HCT116 (cell line): ENCODE data around the gene OBSCN. TPM values are rescaled to one million over a fixed set of nuclear protein-coding genes. Genes with fewer than 3 reads are reported as not detected.

Experiments
- ATAC-seq: fragments of 200-7000 bp; cut with Tn5 transposase; 2 replicates; pipeline ENCODE4 v1.9.1; 2020; ENCODE audit warnings: mild to moderate bottlenecking, moderate library complexity
- BruUV-seq: library from RNA; stranded (reverse); fragments of 400-500 nt; replicated peaks from 2 replicates; lab custom pipeline; 2021; lab: Mats Ljungman, UMichigan
- CTCF ChIA-PET: fragments of 300-600 bp; sonication (Branson Sonifier 250); formaldehyde crosslinking; loops from one replicate; lab custom pipeline; 2021; ENCODE audit warnings: antibody characterized with exemption; lab: Charles Lee
- POLR2A ChIA-PET: fragments of 300-600, 350-600 bp; sonication (Branson Sonifier 250); formaldehyde crosslinking; loops from one replicate; lab custom pipeline; 2021; ENCODE audit warnings: antibody characterized with exemption; lab: Charles Lee
- RAD21 ChIA-PET, 2 experiments: fragments of 300-600 bp; sonication (Branson Sonifier 250); formaldehyde crosslinking; loops; one replicate each; lab custom pipeline; 2023; ENCODE audit warnings: low total read pairs in 2 of 2; ENCODE audit not compliant: uncharacterized antibody in 2 of 2, unreplicated experiment in 2 of 2, low non-redundant PET in 1 of 2; lab: Charles Lee
- DNase-seq: peaks from one replicate; pipeline ENCODE4 v3.0.0-alpha.2; 2010; ENCODE audit warnings: low read depth, low spot score
- H2AFZ ChIP-seq: fragments of 200-600 bp; shearing (Covaris generic), sonication (generic); 2 replicates; pipeline ENCODE4 v1.6.1; 2017; ENCODE audit warnings: low read depth, mixed run types, mixed read lengths, antibody characterized with exemption, low read length; ENCODE audit not compliant: poor library complexity, severe bottlenecking
- H3K27ac ChIP-seq: 2 replicates; pipeline ENCODE4 v1.5.1; 2012; ENCODE audit warnings: low read depth, low read length
- H3K27me3 ChIP-seq: fragments of 200-600 bp; sonication (generic); 2 replicates; pipeline ENCODE4 v1.6.1; 2016; ENCODE audit warnings: mixed run types, low read length, mixed read lengths; ENCODE audit not compliant: insufficient read depth
- H3K36me3 ChIP-seq, 2 experiments: fragments of 200-500 bp in 1 of 2; fragments of 200-600 bp in 1 of 2; sonication (Bioruptor generic) in 1 of 2; sonication (generic) in 1 of 2; 2 replicates each; pipeline versions ENCODE4 v1.5.1 to v1.6.1; 2014 to 2016; ENCODE audit warnings: low read length in 2 of 2, inconsistent platforms in 1 of 2, mixed read lengths in 1 of 2, mixed run types in 1 of 2; ENCODE audit not compliant: insufficient read depth in 2 of 2, control insufficient read depth in 1 of 2
- H3K4me1 ChIP-seq, 2 experiments: fragments of 200-600 bp in 1 of 2; sonication (generic) in 1 of 2; 2 replicates each; pipeline versions ENCODE4 v1.5.1 to v1.6.1; 2012 to 2017; ENCODE audit warnings: low read length in 2 of 2, inconsistent platforms in 1 of 2, mild to moderate bottlenecking in 1 of 2, mixed read lengths in 1 of 2, mixed run types in 1 of 2, moderate library complexity in 1 of 2; ENCODE audit not compliant: insufficient read depth in 2 of 2, control insufficient read depth in 1 of 2
- H3K4me2 ChIP-seq: fragments of 200-600 bp; sonication (generic); 2 replicates; pipeline ENCODE4 v1.6.1; 2017; ENCODE audit warnings: mixed run types, low read length, mixed read lengths
- H3K4me3 ChIP-seq, 2 experiments: fragments of 200-600 bp in 1 of 2; sonication (generic) in 1 of 2; replicated peaks in 1 of 2; 2 replicates each; pipeline ENCODE4 v1.5.1; 2011 to 2016; ENCODE audit warnings: low read length in 2 of 2, control low read depth in 1 of 2, low read depth in 1 of 2, mild to moderate bottlenecking in 1 of 2, mixed read lengths in 1 of 2, mixed run types in 1 of 2
- H3K79me2 ChIP-seq: fragments of 200-600 bp; sonication (generic); 2 replicates; pipeline ENCODE4 v1.6.1; 2017; ENCODE audit warnings: mild to moderate bottlenecking, mixed run types, low read length, moderate library complexity, mixed read lengths; ENCODE audit not compliant: insufficient read depth
- H3K9ac ChIP-seq: fragments of 200-600 bp; sonication (generic); 2 replicates; pipeline ENCODE4 v1.6.1; 2016; ENCODE audit warnings: low read length, mixed read lengths
- H3K9me2 ChIP-seq: fragments of 200-600 bp; sonication (generic), shearing (Covaris generic); 2 replicates; pipeline ENCODE4 v1.6.1; 2017; ENCODE audit warnings: mixed run types, mild to moderate bottlenecking, moderate library complexity; ENCODE audit not compliant: insufficient read depth
- H3K9me3 ChIP-seq, 2 experiments: fragments of 200-500 bp in 1 of 2; fragments of 200-600 bp in 1 of 2; sonication (Bioruptor generic) in 1 of 2; sonication (generic) in 1 of 2; 2 replicates each; pipeline ENCODE4 v1.6.1; 2014 to 2017; ENCODE audit warnings: low read length in 2 of 2, mixed read lengths in 2 of 2, inconsistent platforms in 1 of 2, low read depth in 1 of 2, mild to moderate bottlenecking in 1 of 2, mixed run types in 1 of 2, moderate library complexity in 1 of 2; ENCODE audit not compliant: control insufficient read depth in 1 of 2, insufficient read depth in 1 of 2
- H4K20me1 ChIP-seq: fragments of 200-600 bp; sonication (generic), shearing (Covaris generic); 2 replicates; pipeline ENCODE4 v1.6.1; 2017; ENCODE audit warnings: mixed run types, mild to moderate bottlenecking, moderate library complexity; ENCODE audit not compliant: insufficient read depth
- CBX3 ChIP-seq: IDR thresholded peaks from 2 replicates; pipeline ENCODE4 v1.6.1; 2012; ENCODE audit warnings: low read depth
- CEBPB ChIP-seq: IDR thresholded peaks from 2 replicates; pipeline ENCODE4 v1.6.1; 2012; ENCODE audit warnings: low read depth
- EGR1 ChIP-seq: IDR thresholded peaks from 2 replicates; pipeline ENCODE4 v1.6.1; 2012; ENCODE audit warnings: low read depth
- ELF1 ChIP-seq: IDR thresholded peaks from 2 replicates; pipeline ENCODE4 v1.6.1; 2012; ENCODE audit warnings: low read depth, borderline replicate concordance
- EZH2 ChIP-seq: fragments of 200-600 bp; sonication (generic); IDR thresholded peaks from 2 replicates; pipeline ENCODE4 v1.6.1; 2017; ENCODE audit warnings: antibody characterized with exemption, mixed run types
- FOSL1 ChIP-seq: IDR thresholded peaks from 2 replicates; pipeline ENCODE4 v1.6.1; 2012; ENCODE audit warnings: low read depth
- JUND ChIP-seq: IDR thresholded peaks from 2 replicates; pipeline ENCODE4 v1.6.1; 2012
- POLR2A ChIP-seq: IDR thresholded peaks from 2 replicates; pipeline ENCODE4 v1.7.0; 2011; ENCODE audit warnings: borderline replicate concordance; ENCODE audit not compliant: insufficient read depth, insufficient read length; ENCODE audit errors: extremely low read depth
- POLR2AphosphoS5 ChIP-seq: IDR thresholded peaks from 2 replicates; pipeline ENCODE4 v1.6.1; 2011; ENCODE audit warnings: mild to moderate bottlenecking, low read depth, low read length, moderate library complexity
- RAD21 ChIP-seq: IDR thresholded peaks from 2 replicates; pipeline ENCODE4 v1.6.1; 2012; ENCODE audit warnings: low read depth, mild to moderate bottlenecking
- SIN3A ChIP-seq: IDR thresholded peaks from 2 replicates; pipeline ENCODE4 v1.6.1; 2012; ENCODE audit warnings: low read depth
- SP1 ChIP-seq: IDR thresholded peaks from 2 replicates; pipeline ENCODE4 v1.6.1; 2012; ENCODE audit warnings: low read depth
- SRF ChIP-seq: IDR thresholded peaks from 2 replicates; pipeline ENCODE4 v1.6.1; 2012; ENCODE audit warnings: low read depth
- TCF7L2 ChIP-seq: IDR thresholded peaks from 2 replicates; pipeline ENCODE4 v1.7.0; 2011; ENCODE audit warnings: borderline replicate concordance, inconsistent platforms; ENCODE audit not compliant: insufficient read depth, insufficient read length; ENCODE audit errors: extremely low read depth
- YY1 ChIP-seq: IDR thresholded peaks from 2 replicates; pipeline ENCODE4 v1.6.1; 2011; ENCODE audit warnings: low read length, low read depth, moderate library complexity, mild to moderate bottlenecking; ENCODE audit not compliant: insufficient replicate concordance; ENCODE audit errors: extremely low read depth
- ZFX ChIP-seq: fragments of 450-650 bp; IDR thresholded peaks from 2 replicates; pipeline ENCODE4 v1.6.1; 2017
- intact Hi-C: fragments of 100-400 bp; cut with micrococcal nuclease; formaldehyde crosslinking; loops from 2 replicates; pipeline ENCODE4 v1.10.0; 2022
- total RNA-seq: library from RNA; stranded (reverse); gene quantifications from one replicate; pipeline ENCODE4 v1.2.1, GENCODE V29; 2021; ENCODE audit not compliant: unreplicated experiment
- TF ChIP-seq, protein P1 (sequence below), 3 experiments: fragments of 200-600 bp in 1 of 3; sonication (generic) in 1 of 3; IDR thresholded peaks in 2 of 3; conservative IDR thresholded peaks in 1 of 3; 2 replicates each; pipeline ENCODE4 v1.5.1; 2012 to 2017; ENCODE audit warnings: low read depth in 2 of 3, low read length in 2 of 3, antibody characterized with exemption in 1 of 3, borderline replicate concordance in 1 of 3, control low read depth in 1 of 3, mild to moderate bottlenecking in 1 of 3, mixed read lengths in 1 of 3, mixed run types in 1 of 3, moderate library complexity in 1 of 3; ENCODE audit not compliant: insufficient read depth in 1 of 3
- TF ChIP-seq, protein P2 (sequence below): IDR thresholded peaks from 2 replicates; pipeline ENCODE4 v1.6.1; 2012
- TF ChIP-seq, protein P3 (sequence below): IDR thresholded peaks from 2 replicates; pipeline ENCODE4 v1.6.1; 2012
- TF ChIP-seq, protein P4 (sequence below): IDR thresholded peaks from 2 replicates; pipeline ENCODE4 v1.6.1; 2012; ENCODE audit warnings: low read depth

OBSCN gene
- total RNA-seq, 1 experiment from 2014 or later: 16.6 TPM

DNA sequence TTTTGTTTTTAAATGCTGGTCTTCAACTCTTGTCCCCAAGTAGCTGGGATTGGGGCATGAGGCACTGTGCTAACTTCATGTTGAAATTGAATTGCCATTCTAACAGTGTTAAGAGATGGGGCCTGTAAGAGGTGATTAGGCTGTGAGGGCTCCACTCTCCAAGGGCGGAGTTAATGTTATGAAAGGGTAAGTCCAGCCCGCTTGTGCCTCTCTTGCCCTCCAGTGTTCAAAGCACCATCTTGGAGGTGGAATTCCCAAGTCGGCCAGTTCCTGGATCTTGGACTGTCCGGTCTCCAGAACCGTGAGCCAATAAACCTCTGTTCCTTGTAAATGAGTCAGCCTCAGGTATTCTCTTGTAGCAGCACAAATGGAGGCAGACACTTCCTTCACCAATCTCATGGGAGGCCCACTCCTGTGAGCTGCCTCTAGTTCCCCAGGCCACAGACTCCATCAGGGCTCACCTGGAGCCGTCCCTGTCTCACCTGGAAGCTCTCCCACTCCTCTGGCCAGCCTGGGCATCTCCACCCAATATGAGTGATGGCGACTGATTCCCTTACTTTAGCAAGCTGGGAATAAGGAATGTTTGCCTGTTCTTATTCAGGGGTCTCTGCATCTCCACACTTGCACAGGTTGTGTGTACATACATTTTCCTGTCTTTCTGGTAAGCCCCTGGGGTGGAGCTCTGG is 26.7 kb upstream of the OBSCN start:
- no peaks in the 10 kb centered on the region for H3K9me2 ChIP-seq
- H3K9ac ChIP-seq: no peak overlapping the region
- CTCF ChIA-PET: no interaction called here
- ATAC-seq: no peak
- RAD21 ChIA-PET: no interaction called here
- intact Hi-C loops: no loop called here
- no peaks in the 10 kb centered on the region for H4K20me1 ChIP-seq
- 0 out of 4 replicates have a peak, but pooled peaks cover 0 to 9% of the 10 kb centered on the region in 2 experiments for H3K4me1 ChIP-seq
- no peak for DNase-seq
- H3K36me3 ChIP-seq: no peaks in the 10 kb centered on the region
- H3K27me3 ChIP-seq: no peaks in the 10 kb centered on the region
- no peak for TF ChIP-seq ZFX
- TF ChIP-seq CBX3: no peak
- TF ChIP-seq RAD21: no peak
- TF ChIP-seq, protein P1, sequence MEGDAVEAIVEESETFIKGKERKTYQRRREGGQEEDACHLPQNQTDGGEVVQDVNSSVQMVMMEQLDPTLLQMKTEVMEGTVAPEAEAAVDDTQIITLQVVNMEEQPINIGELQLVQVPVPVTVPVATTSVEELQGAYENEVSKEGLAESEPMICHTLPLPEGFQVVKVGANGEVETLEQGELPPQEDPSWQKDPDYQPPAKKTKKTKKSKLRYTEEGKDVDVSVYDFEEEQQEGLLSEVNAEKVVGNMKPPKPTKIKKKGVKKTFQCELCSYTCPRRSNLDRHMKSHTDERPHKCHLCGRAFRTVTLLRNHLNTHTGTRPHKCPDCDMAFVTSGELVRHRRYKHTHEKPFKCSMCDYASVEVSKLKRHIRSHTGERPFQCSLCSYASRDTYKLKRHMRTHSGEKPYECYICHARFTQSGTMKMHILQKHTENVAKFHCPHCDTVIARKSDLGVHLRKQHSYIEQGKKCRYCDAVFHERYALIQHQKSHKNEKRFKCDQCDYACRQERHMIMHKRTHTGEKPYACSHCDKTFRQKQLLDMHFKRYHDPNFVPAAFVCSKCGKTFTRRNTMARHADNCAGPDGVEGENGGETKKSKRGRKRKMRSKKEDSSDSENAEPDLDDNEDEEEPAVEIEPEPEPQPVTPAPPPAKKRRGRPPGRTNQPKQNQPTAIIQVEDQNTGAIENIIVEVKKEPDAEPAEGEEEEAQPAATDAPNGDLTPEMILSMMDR (IDR thresholded peaks at IDR 0.05 in 2 of 3, conservative IDR thresholded peaks at IDR 0.05 in 1 of 3; ENCODE audit: borderline replicate concordance in 1 of 3, insufficient read depth in 1 of 3, low read depth in 2 of 3, low read length in 2 of 3): no peak
- TF ChIP-seq TCF7L2: no peak
- no peak for TF ChIP-seq YY1
- TF ChIP-seq, protein P2, sequence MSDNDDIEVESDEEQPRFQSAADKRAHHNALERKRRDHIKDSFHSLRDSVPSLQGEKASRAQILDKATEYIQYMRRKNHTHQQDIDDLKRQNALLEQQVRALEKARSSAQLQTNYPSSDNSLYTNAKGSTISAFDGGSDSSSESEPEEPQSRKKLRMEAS: no peak
- TF ChIP-seq EGR1: no peak
- TF ChIP-seq EZH2: no peak
- no peak for TF ChIP-seq SRF
- TF ChIP-seq FOSL1: no peak
- TF ChIP-seq POLR2A: no peak
- TF ChIP-seq ELF1: no peak
- TF ChIP-seq SP1: no peak
- TF ChIP-seq POLR2AphosphoS5: no peak
- no peak for TF ChIP-seq JUND
- no peak for TF ChIP-seq CEBPB
- TF ChIP-seq SIN3A: no peak
- TF ChIP-seq, protein P3, sequence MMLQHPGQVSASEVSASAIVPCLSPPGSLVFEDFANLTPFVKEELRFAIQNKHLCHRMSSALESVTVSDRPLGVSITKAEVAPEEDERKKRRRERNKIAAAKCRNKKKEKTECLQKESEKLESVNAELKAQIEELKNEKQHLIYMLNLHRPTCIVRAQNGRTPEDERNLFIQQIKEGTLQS: no peak
- TF ChIP-seq, protein P4, sequence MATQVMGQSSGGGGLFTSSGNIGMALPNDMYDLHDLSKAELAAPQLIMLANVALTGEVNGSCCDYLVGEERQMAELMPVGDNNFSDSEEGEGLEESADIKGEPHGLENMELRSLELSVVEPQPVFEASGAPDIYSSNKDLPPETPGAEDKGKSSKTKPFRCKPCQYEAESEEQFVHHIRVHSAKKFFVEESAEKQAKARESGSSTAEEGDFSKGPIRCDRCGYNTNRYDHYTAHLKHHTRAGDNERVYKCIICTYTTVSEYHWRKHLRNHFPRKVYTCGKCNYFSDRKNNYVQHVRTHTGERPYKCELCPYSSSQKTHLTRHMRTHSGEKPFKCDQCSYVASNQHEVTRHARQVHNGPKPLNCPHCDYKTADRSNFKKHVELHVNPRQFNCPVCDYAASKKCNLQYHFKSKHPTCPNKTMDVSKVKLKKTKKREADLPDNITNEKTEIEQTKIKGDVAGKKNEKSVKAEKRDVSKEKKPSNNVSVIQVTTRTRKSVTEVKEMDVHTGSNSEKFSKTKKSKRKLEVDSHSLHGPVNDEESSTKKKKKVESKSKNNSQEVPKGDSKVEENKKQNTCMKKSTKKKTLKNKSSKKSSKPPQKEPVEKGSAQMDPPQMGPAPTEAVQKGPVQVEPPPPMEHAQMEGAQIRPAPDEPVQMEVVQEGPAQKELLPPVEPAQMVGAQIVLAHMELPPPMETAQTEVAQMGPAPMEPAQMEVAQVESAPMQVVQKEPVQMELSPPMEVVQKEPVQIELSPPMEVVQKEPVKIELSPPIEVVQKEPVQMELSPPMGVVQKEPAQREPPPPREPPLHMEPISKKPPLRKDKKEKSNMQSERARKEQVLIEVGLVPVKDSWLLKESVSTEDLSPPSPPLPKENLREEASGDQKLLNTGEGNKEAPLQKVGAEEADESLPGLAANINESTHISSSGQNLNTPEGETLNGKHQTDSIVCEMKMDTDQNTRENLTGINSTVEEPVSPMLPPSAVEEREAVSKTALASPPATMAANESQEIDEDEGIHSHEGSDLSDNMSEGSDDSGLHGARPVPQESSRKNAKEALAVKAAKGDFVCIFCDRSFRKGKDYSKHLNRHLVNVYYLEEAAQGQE: no peak
- no peak overlapping the region for H3K4me3 ChIP-seq
- no peak overlapping the region for H2AFZ ChIP-seq
- H3K27ac ChIP-seq: no peak overlapping the region
- no peaks in the 10 kb centered on the region for H3K79me2 ChIP-seq
- no peaks in the 10 kb centered on the region for H3K9me3 ChIP-seq
- H3K4me2 ChIP-seq: no peak overlapping the region
- POLR2A ChIA-PET: no interaction called here
- no TSS peak for BruUV-seq
